ENCODE results near the gene EXT2. TPM values are rescaled to one million over a fixed set of nuclear protein-coding genes. Genes with fewer than 3 reads are reported as not detected.

Gene EXT2
- total RNA-seq, 1 experiment from 2014 or later = 204 TPM

GRCh38 chr11:44241851-44242250 is 146.4 kb downstream of the EXT2 start:
- no peak for DNase-seq (ENCODE audit: low spot score)

DNA sequence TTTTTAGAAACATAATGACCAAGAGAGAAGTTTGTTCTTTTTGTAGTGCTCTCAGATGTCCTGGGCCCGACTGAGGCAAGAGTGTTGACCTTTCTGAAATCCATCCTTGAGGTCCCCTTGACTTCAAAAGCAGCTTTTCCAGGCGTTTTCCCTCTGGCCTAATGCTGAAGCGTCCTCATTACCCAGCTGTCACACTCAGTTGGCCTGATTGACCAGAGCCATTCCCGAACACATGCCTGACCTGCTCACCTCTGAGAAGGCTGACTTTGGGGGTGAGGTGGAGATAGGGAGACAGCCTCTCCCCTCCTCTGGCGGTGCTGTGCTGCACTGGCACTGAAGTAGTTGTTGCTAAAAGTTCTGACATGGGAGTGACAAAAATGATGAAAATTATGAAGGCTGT is 147.6 kb downstream of the EXT2 start:
- no peak for DNase-seq (ENCODE audit: low spot score)

DNA sequence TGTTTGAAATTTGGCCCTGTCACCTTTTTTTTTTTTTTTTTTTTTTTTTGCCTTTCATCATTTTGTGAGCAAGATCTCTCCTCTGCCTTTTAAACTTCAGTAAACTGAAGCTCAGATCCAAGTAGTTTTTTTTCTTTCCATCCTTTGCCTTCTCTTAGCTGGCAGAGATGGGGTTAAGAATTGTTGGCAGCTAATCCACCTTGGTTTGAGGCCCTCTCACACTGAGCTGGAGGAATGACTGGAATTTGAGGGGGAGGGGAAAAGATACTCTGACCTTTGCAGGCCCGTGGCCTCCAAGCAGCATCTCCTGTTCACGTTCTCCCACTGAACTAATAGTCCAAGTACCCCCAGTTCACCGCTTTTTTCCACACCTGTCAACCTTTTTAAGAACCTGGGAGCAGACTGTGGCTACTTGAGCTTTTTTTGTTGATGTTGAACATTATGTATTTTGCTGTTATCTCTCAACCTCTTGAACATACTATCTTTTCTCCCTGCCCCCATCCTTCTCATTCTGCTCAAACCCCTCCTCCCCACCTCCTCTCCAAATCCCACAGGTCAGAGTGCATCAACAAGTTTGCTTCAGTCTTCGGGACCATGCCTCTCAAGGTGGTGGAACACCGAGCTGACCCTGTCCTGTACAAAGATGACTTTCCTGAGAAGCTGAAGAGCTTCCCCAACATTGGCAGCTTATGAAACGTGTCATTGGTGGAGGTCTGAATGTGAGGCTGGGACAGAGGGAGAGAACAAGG is 148.3 kb downstream of the EXT2 start:
- peak; percentile 39 for DNase-seq (ENCODE audit: low spot score)

DNA sequence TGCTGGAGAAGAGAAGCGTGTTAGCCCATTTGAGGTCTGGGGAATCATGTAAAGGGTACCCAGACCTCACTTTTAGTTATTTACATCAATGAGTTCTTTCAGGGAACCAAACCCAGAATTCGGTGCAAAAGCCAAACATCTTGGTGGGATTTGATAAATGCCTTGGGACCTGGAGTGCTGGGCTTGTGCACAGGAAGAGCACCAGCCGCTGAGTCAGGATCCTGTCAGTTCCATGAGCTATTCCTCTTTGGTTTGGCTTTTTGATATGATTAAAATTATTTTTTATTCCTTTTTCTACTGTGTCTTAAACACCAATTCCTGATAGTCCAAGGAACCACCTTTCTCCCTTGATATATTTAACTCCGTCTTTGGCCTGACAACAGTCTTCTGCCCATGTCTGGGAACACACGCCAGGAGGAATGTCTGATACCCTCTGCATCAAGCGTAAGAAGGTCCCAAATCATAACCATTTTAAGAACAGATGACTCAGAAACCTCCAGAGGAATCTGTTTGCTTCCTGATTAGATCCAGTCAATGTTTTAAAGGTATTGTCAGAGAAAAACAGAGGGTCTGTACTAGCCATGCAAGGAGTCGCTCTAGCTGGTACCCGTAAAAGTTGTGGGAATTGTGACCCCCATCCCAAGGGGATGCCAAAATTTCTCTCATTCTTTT is 149.3 kb downstream of the EXT2 start:
- DNase-seq (ENCODE audit: low spot score) = no peak

- DNase-seq (ENCODE audit: low spot score) = peak; percentile 35
Measured at GRCh38 chr11:44246726-44247125, 151.2 kb downstream of the EXT2 start.

- no peak for DNase-seq (ENCODE audit: low spot score)
Measured at GRCh38 chr11:44247508-44247907, 152.0 kb downstream of the EXT2 start.

DNA sequence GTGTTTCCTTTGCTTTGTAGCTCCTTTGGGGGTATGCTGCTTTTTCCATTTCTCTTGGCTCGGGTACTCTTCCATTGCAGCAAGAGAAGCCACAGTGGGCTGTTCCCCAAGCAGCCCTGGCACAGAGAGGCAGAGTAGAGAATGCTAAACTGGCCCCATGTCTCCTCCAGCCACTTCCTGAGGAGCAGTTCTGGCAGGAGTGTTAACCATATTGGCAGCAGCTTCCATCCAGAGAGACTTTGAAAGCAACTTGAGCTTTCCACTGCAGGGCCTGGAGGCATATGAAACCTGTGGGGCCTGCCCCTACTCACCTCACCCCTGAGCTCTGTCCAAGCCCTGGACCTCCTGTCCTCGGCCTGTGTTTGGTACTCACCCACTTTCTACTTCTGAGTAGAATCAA is 152.6 kb downstream of the EXT2 start:
- no peak for DNase-seq (ENCODE audit: low spot score)

DNA sequence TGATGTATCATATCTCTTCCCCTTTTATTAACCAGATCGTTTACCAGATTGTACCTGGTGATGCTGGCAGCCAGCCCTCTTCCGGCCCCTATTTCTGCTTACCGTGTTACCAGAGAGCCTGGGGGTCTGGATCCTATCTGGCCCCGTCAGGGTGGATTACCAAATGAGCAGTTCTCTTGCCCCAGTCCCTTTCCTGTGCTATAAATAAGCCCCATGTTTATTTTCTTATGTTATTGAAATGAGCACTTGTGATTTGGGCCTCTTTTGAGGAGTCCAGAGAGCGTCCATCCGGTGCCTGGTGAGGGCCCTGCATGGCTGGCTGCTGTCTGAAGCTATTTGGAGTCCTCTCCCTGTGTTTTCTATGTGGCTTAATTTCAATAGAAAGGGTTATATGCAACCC is 154.9 kb downstream of the EXT2 start:
- DNase-seq (ENCODE audit: low spot score) = no peak

- no peak for DNase-seq (ENCODE audit: low spot score)
Measured at GRCh38 chr11:44252999-44253602, 157.6 kb downstream of the EXT2 start.

- DNase-seq (ENCODE audit: low spot score) = no peak
Measured at GRCh38 chr11:44255406-44256071, 160.1 kb downstream of the EXT2 start.

- DNase-seq (ENCODE audit: low spot score) = no peak
Measured at GRCh38 chr11:44256673-44257291, 161.3 kb downstream of the EXT2 start.

DNA sequence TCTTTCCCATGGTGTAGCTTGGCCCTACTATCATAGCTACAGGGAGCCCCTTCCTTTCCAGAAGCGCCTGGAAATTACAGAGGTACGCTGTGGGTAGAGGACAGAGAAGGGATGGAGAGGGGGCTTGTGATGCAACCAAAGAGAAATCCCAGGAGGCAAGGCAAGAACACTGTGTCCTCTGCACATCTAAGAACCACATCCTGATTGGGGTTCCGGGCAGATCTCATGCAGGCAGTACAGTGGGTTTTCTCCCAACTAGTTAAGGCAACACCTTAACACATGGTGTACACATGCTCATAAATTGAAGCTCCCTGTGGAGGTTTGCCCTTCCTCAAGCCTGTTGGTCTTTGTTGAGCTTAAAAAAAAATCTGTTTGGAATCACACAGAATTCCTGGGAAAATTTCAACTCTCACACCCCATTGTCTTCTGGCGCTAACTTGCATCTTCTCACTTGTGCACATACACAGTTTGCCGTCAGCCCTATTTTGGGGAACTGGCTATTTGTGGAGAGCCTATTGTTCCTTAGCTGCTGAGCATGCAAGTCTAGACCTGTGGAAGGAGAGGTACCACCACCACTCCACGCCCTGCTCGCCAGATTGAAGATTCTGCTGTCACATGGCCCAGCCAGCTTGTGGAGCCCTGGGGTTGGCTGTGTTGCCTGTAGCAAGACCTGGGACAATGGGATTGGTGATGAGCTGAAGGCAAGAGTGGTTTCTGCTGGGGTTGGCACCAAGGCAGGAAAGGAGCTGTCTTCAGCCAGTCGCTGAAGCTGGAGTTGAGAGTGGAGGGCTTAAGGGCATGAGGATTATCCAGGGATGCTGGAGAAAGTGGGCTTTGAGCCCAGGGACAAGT is 162.1 kb downstream of the EXT2 start:
- no peak for DNase-seq (ENCODE audit: low spot score)

- no peak for DNase-seq (ENCODE audit: low spot score)
Measured at GRCh38 chr11:44258190-44258489, 162.7 kb downstream of the EXT2 start.

GRCh38 chr11:44258839-44259420 is 163.5 kb downstream of the EXT2 start:
- DNase-seq (ENCODE audit: low spot score) = no peak

DNA sequence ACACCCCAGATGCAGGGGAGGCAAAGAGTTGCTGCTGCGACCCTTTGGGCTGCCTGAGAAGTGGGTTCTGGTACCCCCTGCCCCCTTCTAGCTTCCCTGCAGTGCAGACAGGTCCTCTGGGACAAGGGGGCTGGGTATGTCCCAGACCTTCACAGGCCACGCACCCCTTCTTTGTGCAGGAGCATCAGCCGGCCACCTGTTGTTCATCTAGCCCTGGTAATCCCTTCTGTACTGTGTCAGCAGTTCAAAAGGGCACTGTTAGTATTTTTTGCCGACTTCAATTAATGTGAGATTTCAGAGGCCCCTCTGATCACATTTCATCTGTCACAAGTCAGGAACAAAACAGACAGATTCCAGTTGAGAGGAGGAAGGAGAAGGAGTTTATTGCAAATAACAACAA is 164.6 kb downstream of the EXT2 start:
- no peak for DNase-seq (ENCODE audit: low spot score)

DNA sequence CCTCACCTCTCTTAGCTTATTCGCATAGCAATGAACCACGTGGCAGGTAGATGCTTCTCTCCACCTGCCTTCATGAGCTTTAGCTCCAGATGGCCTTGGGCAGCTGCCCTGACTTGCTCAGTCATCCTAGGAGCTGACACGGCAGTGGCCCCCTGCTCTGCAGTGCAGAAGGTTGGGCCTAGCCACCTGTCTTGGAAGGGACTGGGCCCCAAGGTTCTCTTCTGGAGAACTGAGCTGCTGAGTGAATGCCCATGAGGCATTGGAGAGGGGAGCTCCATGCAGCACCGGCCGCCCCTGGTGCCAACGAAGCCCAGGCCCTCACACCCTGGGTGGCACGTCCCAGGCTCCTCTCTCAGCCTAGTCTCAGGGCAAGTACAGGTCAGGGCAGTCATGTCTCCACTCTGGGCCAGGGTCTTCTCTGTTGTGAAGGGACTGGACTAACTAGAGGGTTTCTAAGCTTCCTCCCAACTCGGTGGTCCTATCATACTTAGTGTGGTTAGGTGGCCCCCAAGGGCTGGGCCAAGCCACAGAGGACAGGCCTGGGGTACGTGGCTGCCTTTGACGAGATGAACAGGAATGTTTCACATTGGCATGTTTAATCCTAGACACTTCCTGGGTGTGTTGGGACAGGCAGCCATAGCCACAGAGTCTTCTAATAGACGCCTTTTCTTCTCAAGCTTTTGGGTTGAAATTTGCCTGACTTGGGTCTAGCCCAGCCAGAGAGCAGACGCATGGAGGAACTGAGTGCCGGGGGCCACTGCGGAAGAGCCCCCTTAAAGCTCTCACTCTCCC is 166.5 kb downstream of the EXT2 start:
- DNase-seq (ENCODE audit: low spot score) = no peak

- no peak for DNase-seq (ENCODE audit: low spot score)
Measured at GRCh38 chr11:44263738-44264437, 168.4 kb downstream of the EXT2 start.

DNA sequence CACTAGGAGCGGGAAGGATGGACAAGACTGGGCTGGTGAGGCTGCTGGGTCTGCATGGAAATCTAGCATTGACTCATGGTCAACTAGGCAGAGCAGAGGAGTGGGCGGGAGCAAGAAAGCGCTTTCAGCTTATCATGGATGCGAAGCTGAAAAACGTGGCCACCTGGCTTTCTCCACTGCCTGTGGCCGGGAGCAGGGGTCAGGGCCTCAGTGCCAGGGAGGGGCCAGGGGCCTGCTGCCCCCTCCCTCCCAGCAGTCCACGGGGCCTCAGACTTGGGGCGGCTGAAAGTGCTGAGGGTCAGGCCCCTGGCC is 168.9 kb downstream of the EXT2 start:
- DNase-seq (ENCODE audit: low spot score) = no peak

DNA sequence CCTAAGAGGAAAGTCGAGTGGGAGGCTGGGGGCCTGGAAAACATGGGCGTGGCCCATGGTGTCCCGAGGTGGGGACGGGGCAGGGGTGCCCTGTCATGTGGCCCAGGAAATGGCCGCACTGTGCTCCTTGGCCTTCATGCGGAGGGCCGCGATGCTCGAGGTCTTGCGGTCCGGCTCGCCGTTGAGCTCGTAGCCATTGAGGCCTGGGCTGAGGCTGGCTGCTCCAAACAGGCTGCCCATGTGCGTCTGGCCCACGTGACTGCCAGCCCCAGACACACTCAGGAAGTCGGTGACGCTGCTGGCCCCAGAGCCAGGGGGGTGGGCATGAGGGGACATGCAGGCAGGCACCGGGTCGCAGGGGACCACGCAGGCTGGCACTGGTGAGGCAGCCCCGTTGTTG is 169.3 kb downstream of the EXT2 start:
- no peak for DNase-seq (ENCODE audit: low spot score)

Data from H4 (cell line).